Measurements from ENCODE around the gene ZKSCAN4.

Gene ZKSCAN4

DNA sequence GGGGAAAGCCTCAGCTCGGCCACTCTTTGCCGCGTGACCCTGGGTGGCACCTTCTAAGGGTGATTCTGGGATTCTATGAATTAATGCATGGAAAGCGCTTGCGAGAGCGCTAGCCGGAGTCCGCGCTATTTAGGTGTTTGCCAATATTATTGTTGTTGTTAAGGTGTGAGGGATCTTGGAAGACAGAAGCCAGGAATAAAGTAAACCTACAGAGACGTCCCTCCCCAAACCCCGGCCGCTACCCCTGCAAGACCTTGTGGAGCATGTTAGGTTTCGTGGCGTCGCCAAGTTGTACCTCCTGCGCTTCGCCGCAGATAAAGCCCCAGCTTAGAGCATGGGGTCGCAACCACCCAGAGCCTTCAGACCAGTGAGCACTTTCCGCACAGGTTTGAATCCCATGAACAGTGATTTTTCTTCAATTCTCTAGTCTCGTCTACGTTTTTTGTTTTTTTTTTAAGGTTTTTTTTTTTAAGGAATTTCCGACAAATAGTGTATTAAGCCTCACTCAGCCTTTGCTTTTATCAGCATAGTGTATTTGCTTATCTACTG is 43.9 kb downstream of the ZKSCAN4 start:
- TF ChIP-seq GATA3 (IDR thresholded peaks at IDR 0.05; ENCODE audit: low read depth, low read length) (no peak), GATA2 (IDR thresholded peaks at IDR 0.05; ENCODE audit: low read depth, low read length) (no peak)

DNA sequence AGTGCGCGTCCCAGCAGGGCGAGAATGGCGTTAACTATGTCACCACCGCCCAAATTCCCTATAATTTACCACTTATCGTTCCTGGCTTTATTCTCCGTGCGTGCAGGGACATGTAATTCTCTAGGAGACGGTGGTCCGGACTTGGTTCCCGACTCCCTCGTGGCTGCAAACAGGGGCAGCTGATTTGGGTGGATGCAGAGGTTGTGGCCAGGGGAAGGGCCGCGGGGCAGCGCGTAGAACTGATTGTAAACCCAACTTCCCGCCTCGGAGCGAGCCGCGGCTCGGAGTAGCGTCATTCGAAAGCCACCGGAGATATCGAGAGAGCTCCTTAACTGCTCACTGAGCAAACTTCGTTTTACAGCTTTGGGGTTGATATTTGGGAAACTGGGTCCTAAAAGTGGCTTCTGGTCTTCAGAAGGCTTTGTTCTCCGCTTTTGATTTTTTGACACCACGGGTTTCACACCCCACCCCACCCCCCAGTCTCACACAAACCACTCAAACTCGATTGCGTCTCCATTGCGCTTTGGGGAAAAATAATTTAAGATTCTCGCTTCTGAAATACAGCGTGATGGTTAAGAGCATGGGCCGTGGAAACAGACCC is 44.5 kb downstream of the ZKSCAN4 start:
- TF ChIP-seq GATA3 (IDR thresholded peaks at IDR 0.05; ENCODE audit: low read depth, low read length) (no peak), GATA2 (IDR thresholded peaks at IDR 0.05; ENCODE audit: low read depth, low read length) (no peak)

DNA sequence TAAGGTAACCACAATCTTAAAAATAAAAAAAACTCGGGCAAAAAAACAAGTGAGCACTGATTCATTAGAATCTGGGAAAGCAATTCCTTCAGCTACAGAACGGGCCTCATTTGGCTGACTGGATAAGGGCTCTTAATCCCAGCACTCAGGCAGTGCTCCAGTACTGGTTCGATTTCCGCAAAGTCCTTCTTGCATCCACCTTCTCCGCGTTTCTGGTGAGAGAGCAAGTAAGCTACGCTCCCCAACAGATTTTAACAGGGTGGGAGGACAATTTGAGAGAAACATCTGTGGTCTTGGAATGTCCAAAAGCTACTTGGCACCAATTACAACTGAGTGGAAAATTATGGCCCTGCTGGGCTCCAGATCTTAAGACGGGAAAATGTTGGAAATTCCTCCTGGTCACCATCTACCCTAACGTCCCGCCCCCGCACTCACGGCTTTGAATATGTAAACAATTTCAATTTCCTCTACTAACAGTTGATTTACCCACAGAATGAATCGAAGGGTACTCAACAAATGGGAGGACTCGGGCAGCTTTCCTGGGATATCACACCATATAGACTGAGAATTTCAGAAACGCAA is 45.0 kb downstream of the ZKSCAN4 start:
- no peak for TF ChIP-seq GATA3 (IDR thresholded peaks at IDR 0.05; ENCODE audit: low read depth, low read length)
- TF ChIP-seq GATA2 (IDR thresholded peaks at IDR 0.05; ENCODE audit: low read depth, low read length) = no peak

DNA sequence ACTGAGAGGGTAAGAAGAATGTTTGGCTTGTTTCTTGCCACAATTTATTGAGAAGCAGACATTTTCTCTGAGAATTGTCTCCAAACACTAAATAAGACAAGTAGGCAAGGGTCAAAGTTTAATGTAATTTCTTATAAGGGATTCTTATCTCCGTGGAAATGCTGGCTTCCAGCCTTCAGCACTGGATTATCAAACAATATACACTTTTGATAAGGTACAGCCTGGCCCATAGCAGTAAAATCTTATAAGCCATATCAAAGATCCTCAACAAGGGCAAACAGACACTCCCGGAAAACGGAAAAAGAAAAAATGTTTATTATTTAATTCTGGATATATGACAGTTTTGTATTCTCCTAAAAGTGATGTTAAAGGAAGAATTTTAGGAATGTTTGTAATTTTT is 45.5 kb downstream of the ZKSCAN4 start:
- TF ChIP-seq GATA3 (IDR thresholded peaks at IDR 0.05; ENCODE audit: low read depth, low read length) (no peak), GATA2 (IDR thresholded peaks at IDR 0.05; ENCODE audit: low read depth, low read length) (no peak)

DNA sequence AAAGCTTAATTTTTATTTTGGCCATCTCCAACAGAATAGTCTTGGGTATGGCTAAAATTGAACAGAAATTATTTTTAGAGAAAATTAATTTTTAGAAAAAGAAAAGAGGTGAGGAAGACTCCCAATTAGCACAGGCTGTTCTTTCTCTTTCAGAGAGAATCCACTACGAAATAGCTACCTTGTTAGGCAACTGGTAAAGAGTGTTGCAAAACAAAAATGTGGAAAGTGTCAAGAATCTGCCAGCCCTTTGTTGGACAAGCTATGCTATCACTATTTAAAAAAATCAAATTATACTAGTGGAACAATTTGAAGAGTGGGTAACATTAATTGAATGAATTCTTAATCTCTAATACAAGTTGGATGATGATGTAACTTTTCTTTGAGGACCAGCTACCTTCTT is 46.2 kb downstream of the ZKSCAN4 start:
- no peak for TF ChIP-seq GATA2 (IDR thresholded peaks at IDR 0.05; ENCODE audit: low read depth, low read length)
- TF ChIP-seq GATA3 (IDR thresholded peaks at IDR 0.05; ENCODE audit: low read depth, low read length) = no peak

DNA sequence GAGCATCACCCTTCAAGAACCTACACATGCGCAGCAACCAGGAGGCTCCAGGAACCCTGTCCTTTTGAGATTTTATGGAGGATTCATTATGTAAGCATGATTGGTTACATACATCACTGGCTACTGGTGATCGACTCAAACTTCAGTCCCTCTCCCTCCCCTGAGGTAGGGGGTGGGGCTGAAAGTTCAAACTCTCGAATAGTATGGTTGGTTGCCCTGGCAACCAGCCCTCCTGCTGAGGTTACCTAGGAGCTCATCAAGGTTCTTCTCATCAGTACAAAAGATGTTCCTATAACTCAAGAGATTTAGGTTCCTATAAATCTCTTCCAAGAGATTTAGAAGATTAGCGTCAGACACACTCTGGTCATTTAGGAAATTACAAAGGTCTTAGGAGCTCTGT is 48.9 kb downstream of the ZKSCAN4 start:
- TF ChIP-seq GATA3 (IDR thresholded peaks at IDR 0.05; ENCODE audit: low read depth, low read length) (no peak), GATA2 (IDR thresholded peaks at IDR 0.05; ENCODE audit: low read depth, low read length) (no peak)

DNA sequence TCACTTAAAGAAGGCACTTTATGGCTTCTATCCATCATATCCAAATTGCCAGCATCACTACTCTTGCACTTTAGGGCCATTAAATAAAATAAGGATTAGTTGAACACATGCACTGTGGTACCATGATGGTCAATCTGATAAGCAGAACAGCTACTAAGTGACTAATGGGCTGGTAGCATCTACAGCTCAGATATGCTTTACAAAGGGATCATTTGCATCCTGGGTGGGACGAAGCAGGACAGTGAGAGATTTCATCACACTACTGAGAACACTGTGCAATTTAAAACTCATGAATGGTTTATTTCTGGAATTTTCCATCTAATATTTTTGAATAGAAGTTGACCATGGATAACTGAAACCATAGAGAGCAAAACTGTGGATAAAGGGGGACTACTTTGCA is 52.0 kb downstream of the ZKSCAN4 start:
- TF ChIP-seq GATA2 (IDR thresholded peaks at IDR 0.05; ENCODE audit: low read depth, low read length) = no peak
- TF ChIP-seq GATA3 (IDR thresholded peaks at IDR 0.05; ENCODE audit: low read depth, low read length) = no peak

All from SH-SY5Y (cell line).